C4-2B (cell line): ENCODE data around the gene RANBP2.

Experiments used
- ZFX ChIP-seq: fragments of 450-650 bp; IDR thresholded peaks from 2 replicates; pipeline ENCODE4 v1.6.1; 2017
- TF ChIP-seq, protein P1 (sequence below): fragments of 450-650 bp; conservative IDR thresholded peaks from 2 replicates; pipeline ENCODE4 v1.5.1; 2017; ENCODE audit warnings: mild to moderate bottlenecking

DNA sequence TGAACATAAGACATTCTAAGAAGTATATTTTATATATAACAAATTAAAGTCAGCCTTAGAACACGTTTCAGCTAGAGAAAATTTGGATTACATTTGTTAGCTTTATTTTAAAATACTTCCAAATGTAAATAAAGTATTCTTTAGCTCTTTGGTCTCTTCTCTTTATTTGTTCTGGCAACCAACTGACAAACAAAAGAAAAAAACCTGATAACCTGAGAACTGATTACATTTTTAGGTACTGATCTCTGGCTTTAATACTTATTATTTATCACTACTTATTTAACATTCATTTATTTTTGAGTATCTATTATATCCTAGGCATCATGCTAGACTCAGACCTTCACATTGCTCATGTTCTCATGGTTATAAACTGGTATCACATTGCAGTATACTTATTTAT lies 85.8 kb downstream of the RANBP2 start:
- TF ChIP-seq, protein P1, sequence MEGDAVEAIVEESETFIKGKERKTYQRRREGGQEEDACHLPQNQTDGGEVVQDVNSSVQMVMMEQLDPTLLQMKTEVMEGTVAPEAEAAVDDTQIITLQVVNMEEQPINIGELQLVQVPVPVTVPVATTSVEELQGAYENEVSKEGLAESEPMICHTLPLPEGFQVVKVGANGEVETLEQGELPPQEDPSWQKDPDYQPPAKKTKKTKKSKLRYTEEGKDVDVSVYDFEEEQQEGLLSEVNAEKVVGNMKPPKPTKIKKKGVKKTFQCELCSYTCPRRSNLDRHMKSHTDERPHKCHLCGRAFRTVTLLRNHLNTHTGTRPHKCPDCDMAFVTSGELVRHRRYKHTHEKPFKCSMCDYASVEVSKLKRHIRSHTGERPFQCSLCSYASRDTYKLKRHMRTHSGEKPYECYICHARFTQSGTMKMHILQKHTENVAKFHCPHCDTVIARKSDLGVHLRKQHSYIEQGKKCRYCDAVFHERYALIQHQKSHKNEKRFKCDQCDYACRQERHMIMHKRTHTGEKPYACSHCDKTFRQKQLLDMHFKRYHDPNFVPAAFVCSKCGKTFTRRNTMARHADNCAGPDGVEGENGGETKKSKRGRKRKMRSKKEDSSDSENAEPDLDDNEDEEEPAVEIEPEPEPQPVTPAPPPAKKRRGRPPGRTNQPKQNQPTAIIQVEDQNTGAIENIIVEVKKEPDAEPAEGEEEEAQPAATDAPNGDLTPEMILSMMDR = no peak
- no peak for TF ChIP-seq ZFX
